Thoracic aorta (tissue), 2 donors: ENCODE results near the gene DOK6. TPM values are rescaled to one million over a fixed set of nuclear protein-coding genes. Genes with fewer than 3 reads are reported as not detected.

Experiments used
- ATAC-seq: fragments of 150-250 bp; one replicate; pipeline ENCODE4 v1.8.0; 2017; ENCODE audit warnings: low read depth; ENCODE audit not compliant: insufficient number of reproducible peaks, low FRiP score
- DNase-seq: peaks from one replicate; pipeline ENCODE4 v3.0.0-alpha.2; 2020; ENCODE audit warnings: low spot score
- H3K27ac ChIP-seq, 2 donors: fragments of 200-600 bp; sonication (generic); 1 replicate in 1 of 2; 2 replicates in 1 of 2; pipeline ENCODE4 v1.5.1; 2016; ENCODE audit warnings: mild to moderate bottlenecking in 2 of 2, moderate library complexity in 2 of 2
- H3K27me3 ChIP-seq: fragments of 200-600 bp; sonication (generic); replicated peaks from 2 replicates; pipeline ENCODE4 v1.6.0; 2016; ENCODE audit warnings: mild to moderate bottlenecking; ENCODE audit not compliant: insufficient read depth
- H3K36me3 ChIP-seq: fragments of 200-600 bp; sonication (generic); one replicate; pipeline ENCODE4 v1.5.1; 2016
- H3K4me1 ChIP-seq, 2 donors: fragments of 200-600 bp; sonication (generic); 1 replicate in 1 of 2; 2 replicates in 1 of 2; pipeline versions ENCODE4 v1.5.1 to v1.6.0; 2016; ENCODE audit warnings: low read depth in 2 of 2, mild to moderate bottlenecking in 1 of 2; ENCODE audit not compliant: control insufficient read depth in 1 of 2
- H3K4me3 ChIP-seq: fragments of 200-600 bp; sonication (generic); 2 replicates; pipeline ENCODE4 v1.5.1; 2016; ENCODE audit warnings: mild to moderate bottlenecking
- H3K9me3 ChIP-seq: fragments of 200-600 bp; sonication (generic); 2 replicates; pipeline ENCODE4 v1.5.1; 2016
- total RNA-seq, 2 donors: library from RNA; depleted of rRNA; stranded (reverse); fragments of >200 nt; gene quantifications; one replicate each; pipeline versions ENCODE4 v1.1.0 to v1.2.3, GENCODE V29; 2016
- TF ChIP-seq, protein P1 (sequence below): fragments of 200-600 bp; sonication (generic); IDR thresholded peaks from one replicate; pipeline ENCODE4 v1.5.1; 2019; ENCODE audit warnings: antibody characterized with exemption

The DOK6 gene
- total RNA-seq, 2 donors from 2014 or later = 2.0 to 2.1 TPM

DNA sequence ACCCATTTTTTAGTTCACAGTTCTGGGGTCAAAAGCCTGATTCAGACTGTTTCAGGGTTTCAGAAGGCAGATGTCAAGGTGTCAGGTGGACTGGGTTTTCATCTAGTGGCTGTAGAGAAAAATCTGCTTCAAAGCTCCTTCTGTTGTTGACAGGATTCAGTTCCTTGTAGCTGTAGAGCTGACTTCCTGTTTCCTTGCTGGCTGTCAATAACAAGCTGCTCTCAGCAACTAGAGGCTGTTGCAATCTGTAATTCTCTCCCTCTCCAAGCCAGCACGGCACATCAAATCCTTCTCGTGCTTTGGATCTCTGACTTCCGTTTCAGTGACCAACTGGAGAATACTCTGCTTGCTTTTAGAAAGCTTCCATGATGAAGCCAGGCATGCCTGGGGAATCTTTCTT, 179.4 kb downstream of the DOK6 start:
- H3K27me3 ChIP-seq = no peaks in the 10 kb centered on the region
- no peak for DNase-seq
- no peaks in the 10 kb centered on the region for H3K4me1 ChIP-seq
- ATAC-seq = no peak
- no peaks in the 10 kb centered on the region for H3K36me3 ChIP-seq
- H3K4me3 ChIP-seq = no peak overlapping the region
- TF ChIP-seq, protein P1, sequence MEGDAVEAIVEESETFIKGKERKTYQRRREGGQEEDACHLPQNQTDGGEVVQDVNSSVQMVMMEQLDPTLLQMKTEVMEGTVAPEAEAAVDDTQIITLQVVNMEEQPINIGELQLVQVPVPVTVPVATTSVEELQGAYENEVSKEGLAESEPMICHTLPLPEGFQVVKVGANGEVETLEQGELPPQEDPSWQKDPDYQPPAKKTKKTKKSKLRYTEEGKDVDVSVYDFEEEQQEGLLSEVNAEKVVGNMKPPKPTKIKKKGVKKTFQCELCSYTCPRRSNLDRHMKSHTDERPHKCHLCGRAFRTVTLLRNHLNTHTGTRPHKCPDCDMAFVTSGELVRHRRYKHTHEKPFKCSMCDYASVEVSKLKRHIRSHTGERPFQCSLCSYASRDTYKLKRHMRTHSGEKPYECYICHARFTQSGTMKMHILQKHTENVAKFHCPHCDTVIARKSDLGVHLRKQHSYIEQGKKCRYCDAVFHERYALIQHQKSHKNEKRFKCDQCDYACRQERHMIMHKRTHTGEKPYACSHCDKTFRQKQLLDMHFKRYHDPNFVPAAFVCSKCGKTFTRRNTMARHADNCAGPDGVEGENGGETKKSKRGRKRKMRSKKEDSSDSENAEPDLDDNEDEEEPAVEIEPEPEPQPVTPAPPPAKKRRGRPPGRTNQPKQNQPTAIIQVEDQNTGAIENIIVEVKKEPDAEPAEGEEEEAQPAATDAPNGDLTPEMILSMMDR = no peak
- H3K27ac ChIP-seq = no peak overlapping the region
- H3K9me3 ChIP-seq = no peaks in the 10 kb centered on the region

- no peaks in the 10 kb centered on the region for H3K27me3 ChIP-seq
- no peak overlapping the region for H3K27ac ChIP-seq
- no peaks in the 10 kb centered on the region for H3K4me1 ChIP-seq
- no peaks in the 10 kb centered on the region for H3K36me3 ChIP-seq
- DNase-seq (no peak), ATAC-seq (no peak)
- H3K4me3 ChIP-seq = no peak overlapping the region
- H3K9me3 ChIP-seq = no peaks in the 10 kb centered on the region
- TF ChIP-seq, protein P1 = no peak
These were observed 183.7 kb downstream of the DOK6 start for GRCh38 chr18:69584429-69584828.

- DNase-seq = no peak
- TF ChIP-seq, protein P1 = no peak
- H3K36me3 ChIP-seq = no peaks in the 10 kb centered on the region
- no peaks in the 10 kb centered on the region for H3K4me1 ChIP-seq
- H3K27me3 ChIP-seq = no peaks in the 10 kb centered on the region
- ATAC-seq = no peak
- no peak overlapping the region for H3K4me3 ChIP-seq
- no peaks in the 10 kb centered on the region for H3K9me3 ChIP-seq
- H3K27ac ChIP-seq = no peak overlapping the region
These were observed 185.0 kb downstream of the DOK6 start for GRCh38 chr18:69585696-69586095.

GRCh38 chr18:69586537-69586936, 185.8 kb downstream of the DOK6 start:
- no peak overlapping the region for H3K27ac ChIP-seq
- TF ChIP-seq, protein P1 = no peak
- no peaks in the 10 kb centered on the region for H3K9me3 ChIP-seq
- H3K4me3 ChIP-seq = no peak overlapping the region
- H3K27me3 ChIP-seq = no peaks in the 10 kb centered on the region
- no peak for DNase-seq
- no peaks in the 10 kb centered on the region for H3K36me3 ChIP-seq
- H3K4me1 ChIP-seq = no peaks in the 10 kb centered on the region
- ATAC-seq = no peak

GRCh38 chr18:69588301-69588700, 187.6 kb downstream of the DOK6 start:
- no peak for ATAC-seq
- Histone ChIP-seq H3K4me3 (no peak overlapping the region), H3K27me3 (no peaks in the 10 kb centered on the region), H3K9me3 (no peaks in the 10 kb centered on the region), H3K4me1 (no peaks in the 10 kb centered on the region), H3K27ac (no peak overlapping the region), H3K36me3 (no peaks in the 10 kb centered on the region)
- DNase-seq = no peak
- TF ChIP-seq, protein P1 = no peak
